Smooth muscle cell (in vitro differentiated cells): ENCODE results near the gene BRD4. TPM values are rescaled to one million over a fixed set of nuclear protein-coding genes. Genes with fewer than 3 reads are reported as not detected.

ENCODE experiments used
- DNase-seq: peaks from one replicate; lab custom pipeline; 2025; ENCODE audit not compliant: unreplicated experiment; lab: John Stamatoyannopoulos, UW
- H2AFZ ChIP-seq: fragments of 200-600 bp; sonication (generic); 2 replicates; pipeline ENCODE4 v1.6.0; 2016; ENCODE audit warnings: antibody characterized with exemption, low read depth, mild to moderate bottlenecking
- H3F3A ChIP-seq: fragments of 200-600 bp; sonication (generic); 2 replicates; pipeline ENCODE4 v1.6.0; 2017; ENCODE audit warnings: antibody characterized with exemption, low read depth
- H3K27ac ChIP-seq: fragments of 200-600 bp; sonication (generic); 2 replicates; pipeline ENCODE4 v1.5.1; 2016; ENCODE audit warnings: low read depth, mild to moderate bottlenecking
- H3K27me3 ChIP-seq: fragments of 200-600 bp; sonication (generic); 2 replicates; pipeline ENCODE4 v1.6.1; 2016; ENCODE audit warnings: low read depth, mild to moderate bottlenecking
- H3K36me3 ChIP-seq: fragments of 200-600 bp; sonication (generic); 2 replicates; pipeline ENCODE4 v1.5.1; 2016; ENCODE audit warnings: low read depth
- H3K4me1 ChIP-seq: fragments of 200-600 bp; sonication (generic); 2 replicates; pipeline ENCODE4 v1.5.1; 2016; ENCODE audit warnings: low read depth
- H3K4me2 ChIP-seq: fragments of 200-600 bp; sonication (generic); 2 replicates; pipeline ENCODE4 v1.6.0; 2016; ENCODE audit warnings: mild to moderate bottlenecking
- H3K4me3 ChIP-seq: fragments of 200-600 bp; sonication (generic); 2 replicates; pipeline ENCODE4 v1.5.1; 2016; ENCODE audit warnings: mild to moderate bottlenecking
- H3K79me2 ChIP-seq: fragments of 200-600 bp; sonication (generic); 2 replicates; pipeline ENCODE4 v1.6.0; 2016; ENCODE audit warnings: low read depth, mild to moderate bottlenecking
- H3K9ac ChIP-seq: fragments of 200-600 bp; sonication (generic); 2 replicates; pipeline ENCODE4 v1.6.0; 2016; ENCODE audit warnings: low read depth
- H3K9me3 ChIP-seq: fragments of 200-600 bp; sonication (generic); replicated peaks from 2 replicates; pipeline ENCODE4 v1.5.1; 2016; ENCODE audit warnings: low read depth
- H4K20me1 ChIP-seq: fragments of 200-600 bp; sonication (generic); 2 replicates; pipeline ENCODE4 v1.6.0; 2016; ENCODE audit warnings: low read depth
- WGBS: methylation state at CpG from one replicate; pipeline ENCODE4 v1.1.7; 2016; ENCODE audit warnings: low lambda C conversion rate; 5-methylcytosine and 5-hydroxymethylcytosine counted together
- polyA plus RNA-seq: library from polyadenylated mRNA; unstranded; fragments of >200 nt; fragmentation: Nextera tagmentation; extraction: Ambion mirVana; gene quantifications from 2 replicates; pipeline ENCODE4 v1.2.1, GENCODE V29; 2016
- total RNA-seq: library from RNA; depleted of rRNA; stranded (reverse); fragments of >200 nt; gene quantifications from 2 replicates; pipeline ENCODE4 v1.2.3, GENCODE V29; 2014
- TF ChIP-seq, protein P1 (sequence below): fragments of 200-600 bp; sonication (generic); IDR thresholded peaks from 2 replicates; pipeline ENCODE4 v1.5.1; 2017; ENCODE audit warnings: borderline replicate concordance, mild to moderate bottlenecking, antibody characterized with exemption; ENCODE audit not compliant: insufficient read depth, poor library complexity, severe bottlenecking

Gene BRD4
- total and polyA plus RNA-seq, 2 experiments from 2014 or later = 24.1 to 102 TPM

DNA sequence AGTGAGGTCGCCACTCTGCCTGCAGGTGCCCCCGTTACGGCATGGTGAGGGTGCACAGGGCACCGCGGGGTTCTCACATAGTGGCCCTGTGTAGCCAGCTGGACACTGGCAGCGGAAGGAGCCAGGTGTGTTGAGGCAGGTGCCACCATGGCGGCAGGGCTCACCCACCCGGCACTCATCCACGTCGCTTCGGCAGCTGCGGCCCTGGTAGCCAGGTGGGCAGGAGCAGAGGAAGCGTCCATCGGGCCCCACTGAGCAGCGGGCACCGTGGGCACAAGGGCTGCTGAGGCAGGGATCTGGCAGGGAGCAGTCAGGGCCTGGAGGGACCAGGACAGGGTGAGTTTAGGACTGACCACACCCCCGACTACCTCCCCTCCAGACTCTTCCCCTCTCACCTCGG is 140.4 kb downstream of the BRD4 start:
- peaks cover 35% of the 10 kb centered on the region for H3K79me2 ChIP-seq
- no peak overlapping the region for H3K27ac ChIP-seq
- H3K9me3 ChIP-seq = no peaks in the 10 kb centered on the region
- H3K4me3 ChIP-seq = no peak overlapping the region
- no peak overlapping the region for H2AFZ ChIP-seq
- H3K4me1 ChIP-seq = peaks cover 5% of the 10 kb centered on the region
- no peaks in the 10 kb centered on the region for H3K27me3 ChIP-seq
- TF ChIP-seq, protein P1, sequence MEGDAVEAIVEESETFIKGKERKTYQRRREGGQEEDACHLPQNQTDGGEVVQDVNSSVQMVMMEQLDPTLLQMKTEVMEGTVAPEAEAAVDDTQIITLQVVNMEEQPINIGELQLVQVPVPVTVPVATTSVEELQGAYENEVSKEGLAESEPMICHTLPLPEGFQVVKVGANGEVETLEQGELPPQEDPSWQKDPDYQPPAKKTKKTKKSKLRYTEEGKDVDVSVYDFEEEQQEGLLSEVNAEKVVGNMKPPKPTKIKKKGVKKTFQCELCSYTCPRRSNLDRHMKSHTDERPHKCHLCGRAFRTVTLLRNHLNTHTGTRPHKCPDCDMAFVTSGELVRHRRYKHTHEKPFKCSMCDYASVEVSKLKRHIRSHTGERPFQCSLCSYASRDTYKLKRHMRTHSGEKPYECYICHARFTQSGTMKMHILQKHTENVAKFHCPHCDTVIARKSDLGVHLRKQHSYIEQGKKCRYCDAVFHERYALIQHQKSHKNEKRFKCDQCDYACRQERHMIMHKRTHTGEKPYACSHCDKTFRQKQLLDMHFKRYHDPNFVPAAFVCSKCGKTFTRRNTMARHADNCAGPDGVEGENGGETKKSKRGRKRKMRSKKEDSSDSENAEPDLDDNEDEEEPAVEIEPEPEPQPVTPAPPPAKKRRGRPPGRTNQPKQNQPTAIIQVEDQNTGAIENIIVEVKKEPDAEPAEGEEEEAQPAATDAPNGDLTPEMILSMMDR = no peak
- peaks cover 6% of the 10 kb centered on the region for H3F3A ChIP-seq
- H3K9ac ChIP-seq = no peak overlapping the region
- no peaks in the 10 kb centered on the region for H3K36me3 ChIP-seq
- H4K20me1 ChIP-seq = peaks cover 81% of the 10 kb centered on the region
- no peak overlapping the region for H3K4me2 ChIP-seq
- no peak for DNase-seq
- WGBS = 97% methylated on average over 18 of the region's 18 CpGs

DNA sequence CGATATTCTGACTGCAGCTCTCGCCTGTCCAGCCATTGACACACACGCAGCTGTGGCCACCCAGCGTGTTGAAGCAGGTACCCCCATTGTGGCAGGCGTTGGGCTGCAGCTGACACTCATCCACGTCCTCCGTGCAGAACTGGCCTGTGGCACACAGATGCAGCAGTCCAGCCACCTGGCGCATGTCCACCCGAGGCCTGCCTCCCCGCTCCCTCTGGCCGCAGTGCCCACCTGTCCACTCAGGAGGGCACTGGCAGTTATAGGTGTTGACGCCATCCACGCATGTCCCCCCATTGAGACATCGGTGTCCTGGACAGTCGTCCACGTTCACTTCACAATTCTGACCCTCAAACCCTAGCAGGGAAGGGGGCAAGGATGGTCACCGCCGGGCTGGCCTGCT is 140.8 kb downstream of the BRD4 start:
- peaks cover 4% of the 10 kb centered on the region for H3K4me1 ChIP-seq
- 96% methylated on average over 18 of the region's 18 CpGs for WGBS
- TF ChIP-seq, protein P1 = no peak
- H3K4me2 ChIP-seq = no peak overlapping the region
- peaks cover 81% of the 10 kb centered on the region for H4K20me1 ChIP-seq
- H3F3A ChIP-seq = peaks cover 3% of the 10 kb centered on the region
- peaks cover 31% of the 10 kb centered on the region for H3K79me2 ChIP-seq
- H3K27me3 ChIP-seq = no peaks in the 10 kb centered on the region
- no peak overlapping the region for H3K4me3 ChIP-seq
- no peaks in the 10 kb centered on the region for H3K36me3 ChIP-seq
- H3K9me3 ChIP-seq = no peaks in the 10 kb centered on the region
- H2AFZ ChIP-seq = no peak overlapping the region
- no peak overlapping the region for H3K27ac ChIP-seq
- no peak for DNase-seq
- H3K9ac ChIP-seq = no peak overlapping the region

DNA sequence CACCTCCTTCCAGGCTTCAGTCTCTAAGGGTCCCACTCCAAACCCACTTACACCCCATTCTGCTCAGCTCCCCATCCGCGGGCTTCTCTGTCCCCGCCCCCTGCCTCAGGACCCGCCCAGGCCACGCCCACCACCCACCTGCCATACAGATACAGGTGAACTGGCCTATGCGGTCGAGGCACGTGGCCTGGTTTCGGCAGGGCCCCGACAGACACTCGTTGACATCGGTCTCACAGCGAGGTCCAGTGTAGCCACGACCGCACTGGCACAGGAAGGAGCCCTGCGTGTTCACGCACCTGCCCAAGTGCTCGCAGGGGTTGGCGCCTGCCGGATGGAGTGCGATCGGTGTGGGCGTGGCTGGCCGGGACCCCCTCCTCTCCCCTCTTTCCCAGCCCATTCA is 143.5 kb downstream of the BRD4 start:
- no peaks in the 10 kb centered on the region for H3K27me3 ChIP-seq
- no peak overlapping the region for H3K27ac ChIP-seq
- H3K9ac ChIP-seq = no peak overlapping the region
- TF ChIP-seq, protein P1 = no peak
- no peak for DNase-seq
- no peak overlapping the region for H3K4me3 ChIP-seq
- no peaks in the 10 kb centered on the region for H3K9me3 ChIP-seq
- H3K4me1 ChIP-seq = no peaks in the 10 kb centered on the region
- H4K20me1 ChIP-seq = peaks cover 69% of the 10 kb centered on the region
- H3K36me3 ChIP-seq = no peaks in the 10 kb centered on the region
- 98% methylated on average over 23 of the region's 24 CpGs for WGBS
- H3F3A ChIP-seq = no peaks in the 10 kb centered on the region
- no peak overlapping the region for H2AFZ ChIP-seq
- peaks cover 18% of the 10 kb centered on the region for H3K79me2 ChIP-seq
- no peak overlapping the region for H3K4me2 ChIP-seq

DNA sequence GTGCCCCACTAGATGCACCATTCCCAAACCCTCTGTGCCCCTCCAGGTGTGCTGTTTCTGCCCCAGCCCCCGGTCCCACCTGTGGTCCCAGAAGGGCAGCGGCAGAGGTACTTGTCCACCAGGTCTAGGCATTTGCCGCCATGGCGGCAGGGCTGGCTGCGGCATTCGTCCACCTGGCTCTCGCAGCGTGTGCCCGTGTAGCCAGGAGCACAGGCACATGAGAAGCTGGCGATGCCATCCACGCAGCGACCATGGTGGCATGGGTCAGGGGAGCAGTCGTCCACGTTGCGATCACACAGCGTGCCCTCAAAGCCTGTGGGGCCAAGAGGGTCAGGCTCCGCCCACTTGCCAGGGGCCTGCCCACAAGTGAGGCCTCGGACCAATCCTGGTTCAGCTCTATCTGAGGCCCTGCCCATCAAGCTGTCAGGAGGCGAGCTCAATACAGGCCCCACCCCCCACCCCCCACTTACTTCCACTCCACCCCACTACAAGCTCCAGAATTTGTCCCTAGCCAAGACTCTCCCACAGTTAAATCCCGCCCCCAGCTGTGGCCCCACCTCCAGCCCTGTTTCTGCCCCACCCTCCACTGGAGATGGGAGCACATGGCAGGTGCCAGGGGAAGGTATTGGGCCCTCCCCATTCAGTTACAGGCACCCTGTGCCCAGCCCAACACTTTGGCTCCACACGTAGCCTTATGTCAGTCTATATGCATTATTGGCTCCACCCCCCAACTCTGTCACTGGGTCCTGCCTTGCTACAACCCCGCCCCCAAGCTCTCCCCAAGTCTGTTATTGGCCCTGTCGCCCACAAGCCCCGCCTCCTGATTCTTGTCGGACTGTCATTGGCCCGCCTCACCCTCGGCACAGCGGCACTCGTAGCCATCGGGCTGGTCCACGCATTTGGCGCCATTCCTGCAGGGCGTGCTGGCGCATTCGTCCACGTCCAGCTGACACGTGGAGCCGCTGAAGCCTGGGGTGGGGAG is 145.0 kb downstream of the BRD4 start:
- H3K36me3 ChIP-seq = no peaks in the 10 kb centered on the region
- WGBS = 96% methylated on average over 37 of the region's 38 CpGs

More for the DNA sequence above, 145.0 kb downstream of the BRD4 start:
- H3K9ac ChIP-seq = no peak overlapping the region
- DNase-seq = no peak
- no peaks in the 10 kb centered on the region for H3K27me3 ChIP-seq
- H2AFZ ChIP-seq = no peak overlapping the region
- no peaks in the 10 kb centered on the region for H3K9me3 ChIP-seq
- H3F3A ChIP-seq = no peaks in the 10 kb centered on the region
- H3K4me3 ChIP-seq = no peak overlapping the region
- peaks cover 9% of the 10 kb centered on the region for H3K79me2 ChIP-seq
- no peaks in the 10 kb centered on the region for H3K4me1 ChIP-seq
- H3K4me2 ChIP-seq = no peak overlapping the region
- no peak overlapping the region for H3K27ac ChIP-seq
- H4K20me1 ChIP-seq = peaks cover 58% of the 10 kb centered on the region
- TF ChIP-seq, protein P1 = no peak
